ENCODE data around the gene IRF2BPL. TPM values are rescaled to one million over a fixed set of nuclear protein-coding genes. Genes with fewer than 3 reads are reported as not detected.

Gene IRF2BPL
- total RNA-seq, 1 donor from 2014 or later: 18.1 TPM

DNA sequence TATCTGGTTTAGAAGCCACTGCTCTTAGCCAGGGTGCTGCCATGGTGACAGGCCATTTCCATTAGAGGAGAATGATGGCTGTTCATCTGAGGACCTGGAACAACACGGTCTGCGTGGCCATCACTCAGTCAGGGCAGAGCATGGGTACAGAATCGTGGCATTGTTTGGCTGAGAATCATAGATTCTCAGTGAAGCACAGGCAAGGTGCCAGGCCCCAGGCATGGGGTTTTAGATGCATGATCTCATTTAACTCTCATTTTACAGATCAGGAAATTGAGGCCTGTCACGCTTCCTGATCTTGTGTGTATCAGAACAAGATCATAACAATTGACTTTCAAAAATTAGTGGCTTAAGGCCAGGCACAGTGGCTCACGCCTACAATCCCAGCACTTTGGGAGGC, 26.8 kb upstream of the IRF2BPL start:
- DNase-seq (ENCODE audit: low spot score) (no peak), ATAC-seq (no peak)

DNA sequence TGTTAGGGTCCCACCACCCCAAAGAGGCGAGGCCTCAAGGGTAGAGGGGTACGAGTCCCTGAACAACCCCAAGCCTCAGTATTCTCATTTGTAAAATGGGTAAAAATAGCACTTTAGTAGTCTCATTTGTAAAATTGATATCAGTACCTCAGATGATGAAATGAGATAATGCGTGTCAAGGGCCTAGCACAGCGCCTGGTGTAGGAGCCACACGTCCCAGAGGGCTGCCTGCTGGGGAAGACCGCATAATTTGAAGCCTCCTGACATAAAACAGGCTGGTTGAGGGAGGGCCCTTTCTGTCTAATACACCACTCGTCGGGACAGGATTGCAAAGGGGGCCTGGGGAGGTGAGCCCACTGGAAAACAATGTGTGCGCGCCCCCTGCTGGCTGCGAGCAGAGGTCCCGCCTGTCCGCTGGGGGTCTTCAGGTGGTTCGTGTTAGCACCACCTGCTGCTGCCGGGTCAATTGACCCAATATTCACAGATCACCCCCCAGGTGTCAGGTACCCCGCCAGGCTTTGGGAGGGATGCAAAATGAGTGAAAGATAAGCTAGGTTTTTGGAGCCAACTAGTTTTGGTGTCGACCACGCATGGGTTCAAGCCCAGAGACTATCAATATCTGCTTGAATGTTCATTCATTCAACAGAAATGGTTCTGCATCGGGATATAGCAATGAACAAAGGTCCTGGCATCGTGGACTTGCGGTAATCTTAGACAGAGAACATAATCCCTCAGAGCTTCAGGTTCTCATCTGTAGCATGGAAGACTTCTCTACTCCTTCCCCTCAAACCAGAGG, 24.7 kb upstream of the IRF2BPL start:
- ATAC-seq (peak; percentile 63), DNase-seq (ENCODE audit: low spot score) (peak; percentile 69)

DNA sequence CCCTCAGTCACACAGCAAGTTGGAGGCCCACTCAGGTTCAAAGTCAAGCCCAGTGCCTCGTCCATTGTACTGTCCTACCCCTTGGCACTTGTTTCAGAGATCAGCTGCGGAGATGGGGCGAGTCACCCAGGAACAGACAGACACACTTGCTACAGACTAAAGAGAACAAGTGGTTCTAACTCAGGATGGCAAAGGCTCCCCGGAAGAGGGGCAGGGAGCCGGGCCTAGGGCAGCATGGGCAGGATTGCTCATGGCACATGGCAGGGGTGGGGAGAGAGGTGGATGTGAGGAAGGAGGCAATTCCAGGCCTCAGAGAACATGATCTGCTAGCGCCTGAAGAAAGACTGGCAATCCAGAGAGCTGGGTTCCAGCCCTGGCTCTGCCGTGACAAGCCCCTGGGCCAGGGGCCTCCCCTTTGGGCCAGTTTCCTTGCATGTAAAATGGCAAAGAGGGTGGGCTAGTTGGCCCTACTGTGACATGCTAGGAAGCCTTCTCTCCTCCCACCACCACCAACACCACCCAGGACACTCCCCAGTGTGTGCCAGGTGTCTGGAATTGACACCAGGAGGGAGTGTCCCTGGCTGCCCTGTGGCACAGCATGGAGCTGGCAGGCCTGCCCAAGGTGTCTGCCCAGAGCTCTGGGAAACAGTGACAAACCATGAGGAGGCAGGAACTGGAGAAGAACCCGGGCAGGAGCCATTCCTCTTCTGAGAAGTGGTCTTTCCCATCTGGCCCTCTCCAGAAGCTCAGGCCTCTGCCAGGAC, 24.0 kb upstream of the IRF2BPL start:
- ATAC-seq: peak; percentile 84
- peak; percentile 80 for DNase-seq (ENCODE audit: low spot score)

DNA sequence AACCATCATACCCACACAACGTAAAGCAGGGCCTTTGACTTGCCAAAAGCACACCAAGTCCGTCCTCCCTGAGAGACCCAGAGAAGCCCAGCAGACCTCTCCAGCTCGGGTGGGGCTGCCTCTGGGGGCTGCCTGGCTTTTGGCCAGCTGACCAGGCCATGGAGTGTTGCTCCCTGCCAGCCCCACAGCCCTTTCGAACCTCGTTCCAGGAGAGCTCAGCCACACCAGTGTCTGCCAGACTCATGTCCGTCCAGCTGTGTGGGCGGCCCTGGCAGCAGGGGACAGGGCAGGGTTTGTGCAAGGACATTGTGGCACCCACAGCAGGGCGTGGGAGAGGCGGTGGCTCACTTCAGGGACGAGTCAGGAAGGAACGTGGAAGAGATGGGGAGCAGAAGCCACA, 22.6 kb upstream of the IRF2BPL start:
- DNase-seq (ENCODE audit: low spot score): peak; percentile 90
- ATAC-seq: peak; percentile 88

DNA sequence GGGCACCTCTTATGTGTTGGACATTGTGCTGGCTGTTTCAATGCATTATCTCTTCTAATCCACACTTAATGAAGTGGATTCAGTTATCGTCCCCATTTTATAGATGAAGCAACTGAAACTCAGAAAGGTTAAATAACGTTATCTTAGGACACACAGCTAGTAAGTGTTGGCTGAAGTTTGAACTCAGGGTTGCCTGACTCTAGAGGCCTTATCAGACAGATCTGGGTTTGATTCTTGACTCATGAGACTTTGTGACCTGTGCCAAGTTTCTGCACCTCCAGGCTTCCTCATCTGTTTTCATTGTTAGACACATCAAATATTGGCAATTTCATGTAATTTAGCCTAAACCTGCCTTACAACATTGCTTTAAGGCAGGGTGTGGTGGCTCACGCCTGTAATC, 18.2 kb upstream of the IRF2BPL start:
- no peak for ATAC-seq

DNA sequence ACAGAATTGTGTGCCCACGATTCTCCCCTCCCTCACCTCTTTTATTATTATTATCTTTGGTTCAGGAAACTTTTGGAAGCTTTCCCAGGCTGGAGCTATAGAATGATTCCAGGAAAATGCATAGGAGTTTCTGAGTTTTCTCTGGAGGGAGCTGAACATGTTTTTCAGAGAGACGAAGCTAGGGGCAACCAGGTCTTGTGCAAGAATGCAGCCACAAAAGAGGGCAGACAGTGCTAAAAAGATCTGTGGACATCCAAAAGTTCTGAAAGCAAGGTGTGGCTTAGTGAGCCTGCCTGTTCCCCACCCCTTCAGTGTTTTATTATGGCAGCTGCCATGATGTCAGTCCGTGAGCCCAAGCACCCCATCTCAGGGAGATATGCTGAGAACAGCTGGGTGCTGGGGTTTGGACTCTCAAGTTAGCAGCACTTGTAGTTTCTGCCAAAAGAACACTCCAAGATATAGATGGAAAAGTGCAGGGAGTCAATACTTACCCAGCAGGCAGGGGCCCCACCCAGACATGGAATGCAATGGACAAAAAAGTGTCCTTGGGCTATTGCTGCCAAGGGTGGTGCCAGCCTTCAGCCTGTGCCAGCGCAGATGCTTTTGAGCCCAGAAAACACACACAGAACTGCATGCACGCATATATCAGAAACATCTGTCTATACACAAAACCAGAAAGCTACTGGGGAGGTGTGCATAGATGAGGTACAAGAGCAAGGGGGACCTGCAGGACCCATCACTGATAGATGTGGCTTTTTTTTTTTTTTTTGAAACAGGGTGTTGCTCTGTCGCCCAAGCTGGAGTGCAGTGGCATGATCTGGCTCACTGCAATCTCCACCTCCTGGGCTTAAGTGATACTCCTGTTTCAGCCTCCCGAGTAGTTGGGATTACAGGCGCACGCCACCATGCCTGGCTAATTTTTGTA, 17.0 kb upstream of the IRF2BPL start:
- ATAC-seq (peak; percentile 27), DNase-seq (ENCODE audit: low spot score) (no peak)

More for the DNA sequence above, 18.2 kb upstream of the IRF2BPL start:
- no peak for DNase-seq (ENCODE audit: low spot score)

DNA sequence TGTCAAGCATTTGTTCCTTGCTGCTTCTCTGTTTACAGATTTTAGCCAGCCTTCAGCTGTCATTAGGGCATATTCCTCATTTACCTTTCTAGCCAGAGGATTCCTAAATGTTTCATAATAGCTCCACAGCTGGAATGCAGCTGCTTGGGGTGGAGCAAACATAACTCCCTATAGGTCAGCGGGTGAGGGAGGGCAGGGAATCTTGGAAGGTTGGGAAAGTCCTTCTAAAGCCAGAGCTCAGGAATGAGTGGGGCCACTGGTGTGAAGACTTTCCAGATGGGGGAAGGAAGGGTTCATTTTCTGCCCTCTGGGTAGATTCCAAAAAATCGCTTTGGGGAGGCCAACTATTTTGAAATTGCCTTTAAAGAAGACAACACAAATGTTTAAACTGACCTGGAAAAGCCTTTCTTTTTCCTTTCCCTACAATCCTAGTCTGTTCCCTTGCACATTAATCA, 16.3 kb upstream of the IRF2BPL start:
- ATAC-seq: peak; percentile 14
- DNase-seq (ENCODE audit: low spot score): peak; percentile 73

DNA sequence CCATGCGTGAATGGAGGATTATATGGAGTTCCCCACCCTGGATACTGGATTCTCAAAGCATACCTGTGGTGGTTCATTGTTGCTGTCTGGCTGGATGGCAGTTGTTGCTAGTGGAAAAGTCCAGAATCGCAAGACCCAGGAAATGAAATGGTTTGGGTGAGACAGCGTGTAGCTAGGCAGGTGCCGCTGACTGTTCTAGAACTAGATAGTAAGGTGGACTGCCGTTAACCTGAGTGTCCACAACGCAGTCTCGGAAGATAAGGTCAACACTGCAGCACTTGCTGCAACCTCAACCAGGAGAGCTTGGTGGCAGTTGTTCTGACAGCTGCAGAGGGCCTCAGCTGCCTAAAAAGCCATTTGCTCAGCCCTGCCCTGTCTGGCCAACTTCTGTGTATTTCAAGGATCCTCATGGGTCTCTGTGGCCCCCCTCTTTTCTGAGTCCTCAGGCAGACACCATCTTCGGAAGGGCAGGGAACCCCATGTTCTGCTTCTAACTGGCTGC, 15.5 kb upstream of the IRF2BPL start:
- ATAC-seq: no peak
- DNase-seq (ENCODE audit: low spot score): no peak

DNA sequence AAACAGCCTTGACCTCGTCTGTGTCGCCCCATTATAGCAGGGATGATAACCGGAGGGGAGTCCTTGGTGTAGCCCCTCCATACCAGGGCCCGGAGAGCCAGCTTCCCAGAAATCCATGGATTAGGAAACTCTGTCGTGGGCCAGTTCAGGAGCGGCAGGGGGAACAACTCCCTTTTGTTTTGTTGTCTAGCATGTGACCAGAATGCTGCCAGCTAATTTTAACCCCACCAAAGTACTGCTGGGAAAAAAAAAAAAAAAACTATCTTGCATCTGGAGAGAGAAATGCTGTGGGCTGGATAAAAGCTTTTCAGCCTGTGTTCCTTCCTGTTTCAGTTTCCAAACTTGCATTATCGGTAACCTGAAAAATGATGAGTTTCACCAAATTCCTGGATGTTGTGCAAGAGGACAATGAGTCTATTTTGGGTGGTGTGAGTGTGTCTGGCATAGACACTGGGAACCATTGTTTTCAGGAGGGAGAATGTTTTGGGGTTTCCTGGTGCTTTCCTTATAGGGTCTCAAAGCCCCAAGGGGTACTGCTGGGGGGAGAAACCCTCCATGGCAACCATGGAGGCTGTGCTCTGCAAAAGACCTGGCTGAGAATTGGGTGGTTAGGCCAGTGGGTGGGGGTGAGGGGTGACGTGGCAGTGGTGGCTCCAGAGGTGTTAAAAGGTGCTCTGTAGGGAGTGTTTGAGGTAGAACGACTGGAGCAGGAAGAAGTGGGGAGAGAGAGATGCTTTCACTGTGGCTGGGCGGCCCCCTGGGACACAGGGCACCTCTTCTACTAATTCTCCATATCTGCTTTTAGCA, 14.9 kb upstream of the IRF2BPL start:
- DNase-seq (ENCODE audit: low spot score) (no peak), ATAC-seq (peak; percentile 16)

DNA sequence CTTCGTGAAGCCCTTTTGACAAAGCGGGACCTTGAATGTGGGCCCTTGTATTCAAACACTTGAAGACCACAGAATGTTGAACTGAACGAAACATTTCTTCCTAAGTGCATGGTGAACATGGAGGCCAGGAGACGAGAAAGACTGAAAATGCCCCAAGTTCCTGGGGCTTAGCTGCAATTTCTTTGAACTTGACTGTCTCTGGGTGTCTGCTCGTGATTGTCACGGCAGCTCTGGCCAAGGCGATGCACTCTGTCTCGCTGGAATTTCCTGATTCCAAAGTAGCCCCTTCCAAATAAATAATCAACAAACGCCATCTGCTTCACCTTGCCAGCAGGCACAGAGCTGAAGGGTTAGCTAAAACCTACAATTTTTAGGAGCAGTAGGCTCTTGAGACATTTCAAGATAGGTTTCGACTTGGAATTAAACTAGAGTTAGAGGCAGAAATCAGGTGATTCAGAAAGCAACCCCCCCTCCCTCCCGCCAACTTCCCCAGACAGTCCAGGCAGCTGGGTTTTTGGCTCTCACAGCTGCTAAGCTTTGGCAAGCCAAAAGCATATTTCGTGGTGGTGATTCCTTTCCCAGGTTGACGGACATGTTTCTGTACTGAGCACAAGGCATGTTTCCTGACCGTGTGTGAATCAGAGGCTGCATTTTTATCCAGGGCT, 13.5 kb upstream of the IRF2BPL start:
- ATAC-seq (peak; percentile 17), DNase-seq (ENCODE audit: low spot score) (no peak)

DNA sequence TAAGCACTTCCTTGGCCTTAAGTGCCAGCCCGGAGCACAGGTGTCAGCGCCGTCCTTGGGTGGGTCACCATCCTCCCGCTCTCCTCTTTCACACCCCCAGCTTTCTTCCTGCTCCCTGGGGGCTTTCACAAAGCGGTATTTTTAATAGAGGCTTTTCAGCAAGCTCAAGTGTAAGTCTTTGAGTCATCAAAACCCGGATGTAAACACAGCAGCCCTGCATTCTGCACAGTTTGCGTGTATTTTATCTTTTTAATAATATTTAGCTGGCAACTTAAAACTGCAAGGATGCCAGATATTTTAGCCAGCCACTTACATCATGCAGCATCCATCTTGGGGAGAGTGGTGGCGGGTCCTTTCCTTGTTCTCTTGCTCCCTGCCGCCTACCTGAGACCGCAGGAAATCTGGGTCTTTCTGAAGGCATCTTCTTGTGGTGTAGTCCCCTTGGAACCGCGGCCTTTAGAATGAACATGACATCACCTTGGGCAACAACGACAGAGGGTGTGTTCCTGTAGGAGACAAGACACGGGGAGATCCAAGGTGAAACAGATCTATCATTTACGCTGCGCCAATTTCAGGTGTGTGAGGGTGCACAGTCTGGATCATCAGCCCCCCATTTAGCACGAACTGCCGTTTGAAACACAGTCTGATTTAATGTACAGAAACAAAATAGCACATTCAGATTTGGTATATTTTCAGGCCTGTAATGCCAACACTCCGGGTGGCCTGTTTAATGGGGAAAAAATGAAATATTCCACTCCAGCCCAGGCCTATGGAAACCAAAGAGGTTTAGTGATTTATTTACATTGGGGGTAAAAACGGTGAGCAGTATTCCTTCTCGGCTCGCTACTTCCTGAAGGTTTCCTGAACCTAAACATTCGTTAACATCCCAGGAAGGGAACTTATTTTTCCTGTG, 12.5 kb upstream of the IRF2BPL start:
- DNase-seq (ENCODE audit: low spot score) (no peak), ATAC-seq (no peak)

DNA sequence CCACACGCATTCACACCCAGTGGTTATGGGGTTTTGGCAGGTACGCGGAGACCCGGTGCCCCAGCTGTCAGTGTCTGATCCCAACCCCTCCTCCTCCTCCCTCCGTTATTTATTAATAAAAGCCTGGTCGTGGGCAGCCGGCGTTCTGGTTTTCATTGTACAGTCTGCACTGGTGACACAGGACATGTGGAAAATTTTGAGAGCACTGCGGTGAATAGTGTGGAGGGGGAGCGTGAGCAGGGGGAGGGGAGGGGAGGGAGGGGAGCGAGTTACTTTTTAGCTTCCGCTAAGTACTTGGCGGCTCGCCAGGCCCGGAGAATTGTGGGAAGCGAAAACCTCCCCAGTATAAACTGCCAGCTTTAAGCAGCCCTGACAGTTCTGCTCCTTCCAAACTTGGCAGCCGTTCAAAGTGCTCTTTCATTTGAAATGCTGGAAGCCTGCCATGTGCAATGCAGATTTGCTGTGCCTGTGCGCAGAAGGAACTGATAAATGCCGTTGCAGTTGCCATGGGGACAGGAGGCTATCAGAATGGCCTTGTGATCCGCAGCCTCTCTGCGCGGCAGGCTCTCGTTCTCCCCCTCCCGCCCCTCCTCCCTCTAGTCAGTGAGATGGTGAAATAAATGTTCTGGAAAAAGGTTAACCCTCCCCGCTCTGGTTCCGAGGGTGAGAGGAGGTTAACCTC, 11.7 kb upstream of the IRF2BPL start:
- DNase-seq (ENCODE audit: low spot score) (peak; percentile 99), ATAC-seq (peak; percentile 72)

DNA sequence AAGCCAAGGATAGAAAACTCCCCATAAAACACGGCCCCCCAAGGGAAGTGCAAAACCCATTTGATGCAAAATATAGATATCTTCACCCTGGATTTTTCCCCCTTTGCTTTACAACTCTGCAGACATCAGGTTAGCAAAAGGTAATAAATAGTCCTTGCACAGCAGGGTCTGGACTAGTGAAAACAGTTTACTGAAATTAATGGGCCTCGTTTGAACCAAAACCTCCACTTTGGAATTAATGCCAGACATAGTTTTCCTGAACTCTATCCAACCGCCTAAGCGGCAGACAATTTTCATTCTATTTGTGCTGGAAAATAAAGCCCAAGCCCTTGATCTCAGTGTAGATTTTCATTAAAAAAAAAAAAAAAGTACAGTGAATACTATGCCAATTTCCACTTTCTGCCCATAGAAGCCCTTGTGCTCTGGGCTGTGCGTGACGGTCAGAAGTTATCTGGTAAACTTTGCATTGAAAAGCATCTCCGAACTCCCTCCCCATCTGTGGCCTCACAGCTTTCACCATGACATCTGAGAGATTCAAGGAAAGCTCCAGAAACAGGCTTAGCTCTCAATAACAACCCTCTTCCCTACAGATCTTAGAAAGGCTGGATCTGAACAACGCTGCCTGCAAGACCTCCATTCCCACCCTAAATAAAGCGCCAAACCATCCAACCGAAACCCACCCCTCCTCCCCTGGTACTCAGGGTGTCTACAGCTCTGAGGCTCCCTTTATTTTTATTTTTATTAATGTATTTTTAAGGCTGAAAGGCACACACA, 11.0 kb upstream of the IRF2BPL start:
- ATAC-seq: peak; percentile 3
- no peak for DNase-seq (ENCODE audit: low spot score)

DNA sequence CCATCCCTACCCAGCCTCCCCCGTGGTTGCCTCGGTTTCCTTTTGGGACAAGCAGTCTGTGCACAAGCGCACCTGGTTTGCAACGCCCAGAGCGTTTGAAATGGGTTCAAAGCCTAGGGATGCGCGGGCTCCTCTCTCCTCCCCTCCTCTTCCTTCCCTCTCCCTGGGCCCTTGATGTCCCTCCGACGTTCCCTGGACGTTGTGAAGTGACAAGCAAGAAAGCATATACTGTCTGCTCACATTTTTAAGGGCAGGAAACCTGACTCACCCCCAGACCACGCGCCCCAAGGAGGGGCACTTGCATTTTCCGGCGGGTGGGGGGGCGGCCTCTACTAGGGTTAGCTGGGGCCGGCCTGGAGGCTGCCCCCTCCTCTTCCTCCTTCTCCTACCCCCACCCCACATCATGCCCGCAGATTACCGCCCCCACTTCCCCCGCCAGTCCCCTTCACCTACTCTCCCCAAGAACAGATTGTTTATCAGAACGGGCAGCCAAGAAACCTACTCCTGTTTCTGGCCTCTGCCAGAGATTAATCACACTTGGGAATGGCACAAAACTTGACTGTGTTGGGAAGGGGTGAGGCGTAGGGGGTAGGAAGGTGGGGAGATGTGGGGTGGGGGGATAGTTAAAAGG, 9.5 kb upstream of the IRF2BPL start:
- DNase-seq (ENCODE audit: low spot score): no peak
- no peak for ATAC-seq

DNA sequence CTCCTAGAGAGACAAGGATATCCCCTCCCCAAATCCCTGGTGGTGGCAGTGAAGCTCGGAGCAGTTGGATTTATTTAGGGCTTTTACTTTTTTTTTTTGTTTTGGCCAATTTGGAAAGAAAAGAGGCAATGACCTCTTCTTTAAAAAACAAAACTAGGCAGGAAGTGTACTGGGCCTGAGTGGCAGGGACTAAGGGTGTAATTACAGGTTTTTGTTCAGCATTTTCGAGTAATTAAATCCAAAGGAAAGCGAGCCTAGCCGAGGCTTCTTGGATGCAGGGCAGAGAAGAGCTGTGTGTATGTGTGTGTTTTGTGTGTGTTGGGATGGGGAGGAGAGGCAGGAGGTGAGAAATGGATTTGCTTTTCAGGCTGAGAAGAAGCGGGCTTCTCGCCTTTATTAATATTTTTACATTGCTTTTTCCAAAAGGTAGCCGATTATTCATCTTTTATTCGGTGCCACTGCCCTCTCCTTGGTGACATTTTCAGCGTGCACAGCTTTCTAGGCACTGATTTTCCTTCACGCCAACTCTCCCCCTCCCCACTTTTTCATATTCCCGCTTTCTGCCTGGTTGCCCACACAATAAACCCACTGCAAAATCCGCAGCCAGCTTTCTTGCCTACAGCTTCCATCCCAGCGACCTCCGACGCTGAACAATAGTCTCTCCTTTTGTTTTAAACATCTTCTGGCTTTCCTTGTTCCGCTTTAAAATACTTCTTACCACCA, 8.9 kb upstream of the IRF2BPL start:
- ATAC-seq: no peak
- DNase-seq (ENCODE audit: low spot score): no peak
